PC-9 (cell line): ENCODE data around the gene MKNK2.

ENCODE experiments used
- CTCF ChIP-seq: fragments of 200-600 bp; sonication (generic); conservative IDR thresholded peaks from 2 replicates; pipeline ENCODE4 v1.6.1; 2017; ENCODE audit warnings: mixed run types, antibody characterized with exemption, mild to moderate bottlenecking, moderate library complexity
- EZH2 ChIP-seq: fragments of 200-600 bp; sonication (generic); IDR thresholded peaks from 2 replicates; pipeline ENCODE4 v1.8.0; 2017; ENCODE audit warnings: antibody characterized with exemption, low read depth

DNA sequence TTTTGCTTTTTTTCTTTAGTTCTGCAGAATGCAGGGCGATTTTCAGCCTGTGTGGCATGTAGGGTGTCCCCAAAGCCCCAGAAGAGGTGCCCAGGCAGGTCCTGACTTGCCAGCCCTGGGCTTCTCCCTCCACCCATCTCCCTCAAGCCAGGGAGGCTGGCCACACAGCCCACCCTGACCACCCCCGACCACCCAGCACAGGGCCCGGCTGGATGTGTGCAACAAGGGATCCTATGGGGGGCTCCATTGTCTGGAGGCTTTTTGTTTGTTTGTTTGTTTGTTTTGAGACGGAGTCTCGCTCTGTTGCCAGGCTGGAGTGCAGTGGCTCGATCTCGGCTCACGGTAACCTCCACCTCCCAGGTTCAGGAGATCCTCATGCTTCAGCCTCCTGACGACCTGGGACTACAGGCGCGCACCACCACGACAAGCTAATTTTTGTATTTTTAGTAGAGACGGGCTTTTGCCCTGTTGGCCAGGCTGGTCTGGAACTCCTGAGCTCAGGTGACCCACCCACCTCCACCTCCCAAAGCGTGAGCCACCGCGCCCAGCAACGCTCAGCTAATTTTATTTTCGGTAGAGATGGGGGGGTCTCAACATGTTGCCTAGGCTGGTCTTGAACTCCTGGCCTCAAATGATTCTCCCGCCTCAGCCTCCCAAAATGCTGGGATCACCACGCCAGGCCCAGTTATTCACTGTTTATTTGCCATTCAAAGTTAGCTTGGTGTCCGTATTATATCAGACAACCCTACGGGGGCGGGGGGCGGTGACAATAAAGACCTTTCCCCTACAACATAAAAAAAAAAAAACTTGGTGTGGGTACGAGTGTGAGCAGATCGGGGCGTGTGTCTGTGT, 7.8 kb upstream of the MKNK2 start:
- TF ChIP-seq CTCF (no peak), EZH2 (no peak)
